SK-N-SH treated with all-trans-retinoic acid at 6 μM for 48 hours (cell line): ENCODE measurements around the gene BRINP1.

ENCODE experiments used
- ATAC-seq: fragments of 200-7000 bp; cut with Tn5 transposase; 3 replicates; pipeline ENCODE4 v1.9.1; 2020; ENCODE audit warnings: mild to moderate bottlenecking, moderate library complexity
- ARNTL ChIP-seq: fragments of 450-650 bp; formaldehyde crosslinking; IDR thresholded peaks from 2 replicates; pipeline ENCODE4 v1.5.0; 2020; ENCODE audit warnings: low read depth, mild to moderate bottlenecking, moderate library complexity, borderline replicate concordance
- BACH2 ChIP-seq: fragments of 250-450 bp; sonication (Bioruptor Pico); IDR thresholded peaks from 2 replicates; pipeline ENCODE4 v1.9.0; 2021; ENCODE audit warnings: mild to moderate bottlenecking, borderline replicate concordance
- CSDC2 ChIP-seq: fragments of 250-450 bp; sonication (Bioruptor Pico); IDR thresholded peaks from 2 replicates; pipeline ENCODE4 v1.5.0; 2020; ENCODE audit warnings: mild to moderate bottlenecking, moderate library complexity
- GLIS3 ChIP-seq: fragments of 250-450 bp; sonication (Bioruptor Pico); IDR thresholded peaks from 2 replicates; pipeline ENCODE4 v1.5.0; 2020; ENCODE audit warnings: mild to moderate bottlenecking, moderate library complexity
- OSR1 ChIP-seq: fragments of 250-450 bp; sonication (Bioruptor Pico); IDR thresholded peaks from 2 replicates; pipeline ENCODE4 v1.8.0; 2022; ENCODE audit warnings: moderate library complexity, mild to moderate bottlenecking, inconsistent platforms
- RARB ChIP-seq: fragments of 250-450 bp; sonication (Bioruptor Pico); IDR thresholded peaks from 2 replicates; pipeline ENCODE4 v1.8.0; 2021; ENCODE audit warnings: mild to moderate bottlenecking, moderate library complexity
- SNAI2 ChIP-seq: fragments of 250-450 bp; sonication (Bioruptor Pico); IDR thresholded peaks from 2 replicates; pipeline ENCODE4 v1.5.0; 2020; ENCODE audit warnings: mild to moderate bottlenecking, moderate library complexity
- TOX ChIP-seq: fragments of 250-450 bp; sonication (Bioruptor Pico); IDR thresholded peaks from 2 replicates; pipeline ENCODE4 v1.8.0; 2021; ENCODE audit warnings: mild to moderate bottlenecking, moderate library complexity, borderline replicate concordance
- ZC3H10 ChIP-seq: fragments of 250-450 bp; sonication (Bioruptor Pico); IDR thresholded peaks from 2 replicates; pipeline ENCODE4 v1.5.1; 2021; ENCODE audit warnings: mild to moderate bottlenecking, moderate library complexity
- ZFP3 ChIP-seq: fragments of 250-450 bp; sonication (Bioruptor Pico); IDR thresholded peaks from 2 replicates; pipeline ENCODE4 v1.5.0; 2020; ENCODE audit warnings: mild to moderate bottlenecking, moderate library complexity
- ZFP30 ChIP-seq: fragments of 450-650 bp; formaldehyde crosslinking; IDR thresholded peaks from 2 replicates; pipeline ENCODE4 v1.5.0; 2022; ENCODE audit warnings: mild to moderate bottlenecking, moderate library complexity
- ZNF565 ChIP-seq: fragments of 450-650 bp; formaldehyde crosslinking; conservative IDR thresholded peaks from 2 replicates; pipeline ENCODE4 v1.5.0; 2020; ENCODE audit warnings: low read depth, mild to moderate bottlenecking, moderate library complexity
- ZNF8 ChIP-seq: fragments of 450-650 bp; formaldehyde crosslinking; IDR thresholded peaks from 2 replicates; pipeline ENCODE4 v1.5.0; 2020; ENCODE audit warnings: mild to moderate bottlenecking, moderate library complexity
- TF ChIP-seq, protein P1 (sequence below): fragments of 250-450 bp; sonication (Bioruptor Pico); IDR thresholded peaks from 2 replicates; pipeline ENCODE4 v1.5.1; 2021; ENCODE audit warnings: mild to moderate bottlenecking, moderate library complexity
- TF ChIP-seq, protein P2 (sequence below): fragments of 250-450 bp; sonication (Bioruptor Pico); IDR thresholded peaks from 2 replicates; pipeline ENCODE4 v1.8.0; 2020; ENCODE audit warnings: mild to moderate bottlenecking, moderate library complexity, borderline replicate concordance
- TF ChIP-seq, protein P3 (sequence below): fragments of 250-450 bp; sonication (Bioruptor Pico); IDR thresholded peaks from 2 replicates; pipeline ENCODE4 v1.5.0; 2020; ENCODE audit warnings: mild to moderate bottlenecking, moderate library complexity
- TF ChIP-seq, protein P4 (sequence below): fragments of 250-450 bp; sonication (Bioruptor Pico); IDR thresholded peaks from 2 replicates; pipeline ENCODE4 v1.8.0; 2021; ENCODE audit warnings: low read depth, mild to moderate bottlenecking, moderate library complexity, borderline replicate concordance
- TF ChIP-seq, protein P5 (sequence below): fragments of 250-450 bp; sonication (Bioruptor Pico); IDR thresholded peaks from 2 replicates; pipeline ENCODE4 v1.5.1; 2020; ENCODE audit warnings: low read depth, mild to moderate bottlenecking, moderate library complexity

Gene BRINP1

DNA sequence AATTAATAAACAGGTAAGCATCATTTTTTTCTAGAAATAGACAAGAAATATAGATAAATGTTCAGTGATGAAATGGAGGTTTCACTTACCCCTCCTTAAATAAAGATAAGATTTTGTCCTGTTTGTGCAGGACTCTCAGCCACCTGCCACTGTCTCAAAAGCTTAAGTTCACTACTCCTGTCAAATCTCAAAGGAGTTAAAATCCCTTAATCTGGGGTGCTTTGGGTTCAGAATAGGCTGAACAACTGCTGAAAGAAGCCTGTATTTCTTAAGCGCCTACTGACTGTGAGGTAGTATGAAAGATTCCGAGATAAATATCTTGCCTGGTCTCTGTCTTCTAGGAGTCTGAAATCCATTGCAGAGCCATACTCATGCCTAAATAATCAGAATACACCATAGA lies 3.7 kb upstream of the BRINP1 start:
- ATAC-seq = no peak
- TF ChIP-seq, protein P1, sequence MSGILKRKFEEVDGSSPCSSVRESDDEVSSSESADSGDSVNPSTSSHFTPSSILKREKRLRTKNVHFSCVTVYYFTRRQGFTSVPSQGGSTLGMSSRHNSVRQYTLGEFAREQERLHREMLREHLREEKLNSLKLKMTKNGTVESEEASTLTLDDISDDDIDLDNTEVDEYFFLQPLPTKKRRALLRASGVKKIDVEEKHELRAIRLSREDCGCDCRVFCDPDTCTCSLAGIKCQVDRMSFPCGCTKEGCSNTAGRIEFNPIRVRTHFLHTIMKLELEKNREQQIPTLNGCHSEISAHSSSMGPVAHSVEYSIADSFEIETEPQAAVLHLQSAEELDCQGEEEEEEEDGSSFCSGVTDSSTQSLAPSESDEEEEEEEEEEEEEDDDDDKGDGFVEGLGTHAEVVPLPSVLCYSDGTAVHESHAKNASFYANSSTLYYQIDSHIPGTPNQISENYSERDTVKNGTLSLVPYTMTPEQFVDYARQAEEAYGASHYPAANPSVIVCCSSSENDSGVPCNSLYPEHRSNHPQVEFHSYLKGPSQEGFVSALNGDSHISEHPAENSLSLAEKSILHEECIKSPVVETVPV (CRISPR knock-in tag) = no peak
- TF ChIP-seq ARNTL (no peak), ZNF565 (no peak), SNAI2 (CRISPR knock-in tag) (no peak), RARB (CRISPR knock-in tag) (no peak), ZC3H10 (CRISPR knock-in tag) (no peak), BACH2 (CRISPR knock-in tag) (no peak)

DNA sequence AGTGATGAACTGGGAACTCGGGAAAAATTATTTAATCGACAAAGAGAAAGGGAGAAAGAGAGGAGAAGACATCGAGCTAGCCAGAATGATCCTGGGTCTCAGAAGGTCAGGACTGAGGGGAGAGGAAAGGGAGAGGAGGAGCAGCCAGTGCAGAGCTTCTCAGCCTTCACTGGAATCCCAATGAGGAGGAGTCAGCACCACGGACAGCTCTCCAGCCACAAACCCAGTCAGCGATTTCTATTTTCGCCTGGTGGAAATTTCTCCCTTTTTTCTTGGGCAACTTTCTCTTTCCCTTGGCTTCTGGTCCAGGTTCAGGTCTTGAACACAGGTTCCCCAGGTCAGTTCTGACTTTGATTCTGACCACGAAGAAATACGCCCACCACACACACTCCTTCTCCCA lies 1.6 kb upstream of the BRINP1 start:
- TF ChIP-seq, protein P2, sequence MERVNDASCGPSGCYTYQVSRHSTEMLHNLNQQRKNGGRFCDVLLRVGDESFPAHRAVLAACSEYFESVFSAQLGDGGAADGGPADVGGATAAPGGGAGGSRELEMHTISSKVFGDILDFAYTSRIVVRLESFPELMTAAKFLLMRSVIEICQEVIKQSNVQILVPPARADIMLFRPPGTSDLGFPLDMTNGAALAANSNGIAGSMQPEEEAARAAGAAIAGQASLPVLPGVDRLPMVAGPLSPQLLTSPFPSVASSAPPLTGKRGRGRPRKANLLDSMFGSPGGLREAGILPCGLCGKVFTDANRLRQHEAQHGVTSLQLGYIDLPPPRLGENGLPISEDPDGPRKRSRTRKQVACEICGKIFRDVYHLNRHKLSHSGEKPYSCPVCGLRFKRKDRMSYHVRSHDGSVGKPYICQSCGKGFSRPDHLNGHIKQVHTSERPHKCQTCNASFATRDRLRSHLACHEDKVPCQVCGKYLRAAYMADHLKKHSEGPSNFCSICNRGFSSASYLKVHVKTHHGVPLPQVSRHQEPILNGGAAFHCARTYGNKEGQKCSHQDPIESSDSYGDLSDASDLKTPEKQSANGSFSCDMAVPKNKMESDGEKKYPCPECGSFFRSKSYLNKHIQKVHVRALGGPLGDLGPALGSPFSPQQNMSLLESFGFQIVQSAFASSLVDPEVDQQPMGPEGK (CRISPR knock-in tag) = no peak
- TF ChIP-seq ZFP3 (CRISPR knock-in tag) = 0 out of 2 replicates have a peak, but pooled peaks have one; percentile 35
- no peak for TF ChIP-seq GLIS3 (CRISPR knock-in tag)
- TF ChIP-seq, protein P3, sequence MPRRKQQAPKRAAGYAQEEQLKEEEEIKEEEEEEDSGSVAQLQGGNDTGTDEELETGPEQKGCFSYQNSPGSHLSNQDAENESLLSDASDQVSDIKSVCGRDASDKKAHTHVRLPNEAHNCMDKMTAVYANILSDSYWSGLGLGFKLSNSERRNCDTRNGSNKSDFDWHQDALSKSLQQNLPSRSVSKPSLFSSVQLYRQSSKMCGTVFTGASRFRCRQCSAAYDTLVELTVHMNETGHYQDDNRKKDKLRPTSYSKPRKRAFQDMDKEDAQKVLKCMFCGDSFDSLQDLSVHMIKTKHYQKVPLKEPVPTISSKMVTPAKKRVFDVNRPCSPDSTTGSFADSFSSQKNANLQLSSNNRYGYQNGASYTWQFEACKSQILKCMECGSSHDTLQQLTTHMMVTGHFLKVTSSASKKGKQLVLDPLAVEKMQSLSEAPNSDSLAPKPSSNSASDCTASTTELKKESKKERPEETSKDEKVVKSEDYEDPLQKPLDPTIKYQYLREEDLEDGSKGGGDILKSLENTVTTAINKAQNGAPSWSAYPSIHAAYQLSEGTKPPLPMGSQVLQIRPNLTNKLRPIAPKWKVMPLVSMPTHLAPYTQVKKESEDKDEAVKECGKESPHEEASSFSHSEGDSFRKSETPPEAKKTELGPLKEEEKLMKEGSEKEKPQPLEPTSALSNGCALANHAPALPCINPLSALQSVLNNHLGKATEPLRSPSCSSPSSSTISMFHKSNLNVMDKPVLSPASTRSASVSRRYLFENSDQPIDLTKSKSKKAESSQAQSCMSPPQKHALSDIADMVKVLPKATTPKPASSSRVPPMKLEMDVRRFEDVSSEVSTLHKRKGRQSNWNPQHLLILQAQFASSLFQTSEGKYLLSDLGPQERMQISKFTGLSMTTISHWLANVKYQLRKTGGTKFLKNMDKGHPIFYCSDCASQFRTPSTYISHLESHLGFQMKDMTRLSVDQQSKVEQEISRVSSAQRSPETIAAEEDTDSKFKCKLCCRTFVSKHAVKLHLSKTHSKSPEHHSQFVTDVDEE (CRISPR knock-in tag) = peak; percentile 45; the same call in 1 of the 2 replicates
- no peak for ATAC-seq

DNA sequence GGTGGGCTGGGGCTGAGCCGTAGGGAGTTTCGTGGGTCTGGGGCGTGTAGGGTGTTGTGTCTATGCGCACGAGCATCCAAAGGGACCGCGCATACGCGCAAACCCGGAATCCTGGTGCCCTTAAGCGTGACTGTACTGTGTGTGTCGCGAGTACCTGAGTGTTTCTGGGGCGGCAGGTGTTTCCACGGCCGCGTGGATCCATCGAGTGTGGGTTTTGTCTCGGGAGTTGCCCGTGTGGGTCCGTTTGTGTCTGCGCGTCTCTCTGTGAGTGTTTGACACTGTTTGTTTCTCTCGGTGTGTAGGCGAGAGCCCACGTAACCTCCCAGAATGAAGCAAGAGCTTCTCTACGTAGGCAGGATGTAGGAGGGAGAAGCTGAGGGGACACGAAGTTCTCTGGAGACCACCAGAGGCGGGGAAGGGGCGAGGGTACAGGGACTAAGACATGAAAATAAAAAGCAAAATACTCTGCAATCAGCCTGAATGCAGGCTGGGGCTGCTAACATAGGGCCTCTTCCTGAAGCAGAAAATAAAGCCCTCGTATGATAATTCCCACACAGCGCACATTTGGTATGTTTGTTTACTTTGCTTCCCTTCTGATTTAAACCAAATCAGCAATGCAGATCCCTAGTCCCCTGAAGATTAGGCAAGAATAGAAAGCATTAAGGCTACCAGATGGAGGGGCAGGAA lies 588 bp upstream of the BRINP1 start:
- no peak; the same call in 2 of the 3 replicates for ATAC-seq

DNA sequence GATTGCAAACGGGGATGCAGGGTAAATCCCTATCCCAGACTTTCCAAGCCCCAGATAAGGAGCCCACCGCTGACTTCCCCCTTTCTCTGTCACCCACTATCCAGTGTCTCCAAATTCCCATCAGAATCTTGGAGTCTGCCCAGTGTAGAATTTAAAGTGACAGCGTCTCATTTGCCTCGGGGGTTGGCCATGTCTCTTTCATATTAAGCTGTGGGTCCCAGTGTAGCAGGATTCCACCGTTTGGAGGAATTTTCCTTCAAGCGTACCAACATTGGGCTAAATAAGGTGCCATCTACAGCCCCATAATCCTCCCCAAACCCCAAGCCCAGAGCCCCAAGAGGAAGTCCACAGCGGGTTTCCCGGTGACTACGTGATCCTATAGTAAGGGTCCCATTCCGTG lies 1.1 kb downstream of the BRINP1 start:
- TF ChIP-seq TOX (CRISPR knock-in tag) (no peak), ZNF8 (CRISPR knock-in tag) (no peak), RARB (CRISPR knock-in tag) (no peak), BACH2 (CRISPR knock-in tag) (no peak), GLIS3 (CRISPR knock-in tag) (no peak), ZFP30 (no peak), ZNF565 (no peak), SNAI2 (CRISPR knock-in tag) (no peak)
- TF ChIP-seq, protein P4, sequence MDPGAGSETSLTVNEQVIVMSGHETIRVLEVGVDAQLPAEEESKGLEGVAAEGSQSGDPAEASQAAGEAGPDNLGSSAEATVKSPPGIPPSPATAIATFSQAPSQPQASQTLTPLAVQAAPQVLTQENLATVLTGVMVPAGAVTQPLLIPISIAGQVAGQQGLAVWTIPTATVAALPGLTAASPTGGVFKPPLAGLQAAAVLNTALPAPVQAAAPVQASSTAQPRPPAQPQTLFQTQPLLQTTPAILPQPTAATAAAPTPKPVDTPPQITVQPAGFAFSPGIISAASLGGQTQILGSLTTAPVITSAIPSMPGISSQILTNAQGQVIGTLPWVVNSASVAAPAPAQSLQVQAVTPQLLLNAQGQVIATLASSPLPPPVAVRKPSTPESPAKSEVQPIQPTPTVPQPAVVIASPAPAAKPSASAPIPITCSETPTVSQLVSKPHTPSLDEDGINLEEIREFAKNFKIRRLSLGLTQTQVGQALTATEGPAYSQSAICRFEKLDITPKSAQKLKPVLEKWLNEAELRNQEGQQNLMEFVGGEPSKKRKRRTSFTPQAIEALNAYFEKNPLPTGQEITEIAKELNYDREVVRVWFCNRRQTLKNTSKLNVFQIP = no peak
- TF ChIP-seq, protein P1 (CRISPR knock-in tag) = no peak
- TF ChIP-seq, all 23 proteins: peak for 0
- no peak for ATAC-seq

More for the DNA sequence above, 588 bp upstream of the BRINP1 start:
- TF ChIP-seq ARNTL = no peak

DNA sequence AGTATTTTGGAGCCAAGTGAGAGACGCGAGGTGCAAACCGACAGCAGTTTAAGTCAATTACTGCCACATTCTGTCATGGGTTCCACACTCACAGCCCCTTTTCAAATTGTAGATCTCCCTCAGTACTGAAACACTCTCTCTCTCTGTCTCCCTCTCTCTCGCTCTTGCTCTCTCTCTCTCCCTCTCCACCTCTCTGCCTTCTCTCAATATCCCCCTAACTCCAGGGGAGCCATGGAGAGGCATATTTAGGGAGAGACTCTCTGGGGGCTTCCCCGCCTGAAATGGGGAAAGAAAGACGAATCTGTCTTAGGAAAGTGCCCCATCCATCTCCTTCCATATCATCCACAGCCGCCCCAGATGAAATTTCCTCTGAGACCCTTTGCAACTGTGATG lies 1.6 kb downstream of the BRINP1 start:
- ATAC-seq = no peak
- TF ChIP-seq ZC3H10 (CRISPR knock-in tag) (no peak), RARB (CRISPR knock-in tag) (no peak), CSDC2 (CRISPR knock-in tag) (no peak), OSR1 (CRISPR knock-in tag) (no peak), GLIS3 (CRISPR knock-in tag) (no peak)
- TF ChIP-seq, protein P1 (CRISPR knock-in tag) = no peak
- TF ChIP-seq, protein P5, sequence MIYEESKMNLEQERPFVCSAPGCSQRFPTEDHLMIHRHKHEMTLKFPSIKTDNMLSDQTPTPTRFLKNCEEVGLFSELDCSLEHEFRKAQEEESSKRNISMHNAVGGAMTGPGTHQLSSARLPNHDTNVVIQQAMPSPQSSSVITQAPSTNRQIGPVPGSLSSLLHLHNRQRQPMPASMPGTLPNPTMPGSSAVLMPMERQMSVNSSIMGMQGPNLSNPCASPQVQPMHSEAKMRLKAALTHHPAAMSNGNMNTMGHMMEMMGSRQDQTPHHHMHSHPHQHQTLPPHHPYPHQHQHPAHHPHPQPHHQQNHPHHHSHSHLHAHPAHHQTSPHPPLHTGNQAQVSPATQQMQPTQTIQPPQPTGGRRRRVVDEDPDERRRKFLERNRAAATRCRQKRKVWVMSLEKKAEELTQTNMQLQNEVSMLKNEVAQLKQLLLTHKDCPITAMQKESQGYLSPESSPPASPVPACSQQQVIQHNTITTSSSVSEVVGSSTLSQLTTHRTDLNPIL (CRISPR knock-in tag) = no peak
- TF ChIP-seq, protein P2 (CRISPR knock-in tag) = no peak
